CD4-positive, alpha-beta T cell treated with Interferon gamma for 1 hour (primary cell): ENCODE results near the gene GNAQ.
"Not testable (repeated sequence)": the region's sequence is repeated elsewhere in the genome, so short reads cannot be mapped to it uniquely, and the experiment has no call there.

Experiments used
- DNase-seq: peaks from one replicate; pipeline ENCODE4 v3.0.0-alpha.2; 2020

Gene GNAQ

DNA sequence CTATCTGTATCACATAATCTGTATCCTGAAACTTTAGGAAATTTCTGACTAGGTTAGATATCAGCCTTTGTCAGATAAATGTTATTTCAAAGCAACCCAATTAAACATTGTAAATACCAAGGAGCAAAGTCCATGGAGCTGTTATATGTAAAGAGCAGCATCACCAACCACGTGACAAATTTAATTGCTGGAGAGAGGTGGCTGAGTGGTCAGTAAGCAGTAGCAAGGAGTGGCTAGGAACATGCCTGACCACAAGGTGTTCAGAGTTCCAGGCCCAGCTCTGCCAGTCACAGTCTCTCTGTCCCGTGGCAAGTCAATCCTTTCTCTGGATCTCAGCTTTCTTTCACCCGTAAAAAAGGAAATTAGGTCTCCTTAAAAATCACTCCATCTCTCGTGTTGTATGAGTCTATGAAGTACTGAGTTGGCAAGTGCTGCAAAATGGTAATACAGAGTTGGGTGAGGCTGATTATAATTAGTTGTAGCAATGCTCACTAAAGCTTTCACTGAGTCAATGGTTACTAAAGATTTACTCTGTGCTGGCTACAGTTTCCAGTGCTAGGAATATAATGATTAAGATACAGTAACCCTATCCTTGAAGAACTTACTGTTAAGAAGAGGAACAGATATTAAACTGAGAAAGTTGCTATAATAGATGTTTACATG is 166.1 kb downstream of the GNAQ start:
- DNase-seq: no peak

DNA sequence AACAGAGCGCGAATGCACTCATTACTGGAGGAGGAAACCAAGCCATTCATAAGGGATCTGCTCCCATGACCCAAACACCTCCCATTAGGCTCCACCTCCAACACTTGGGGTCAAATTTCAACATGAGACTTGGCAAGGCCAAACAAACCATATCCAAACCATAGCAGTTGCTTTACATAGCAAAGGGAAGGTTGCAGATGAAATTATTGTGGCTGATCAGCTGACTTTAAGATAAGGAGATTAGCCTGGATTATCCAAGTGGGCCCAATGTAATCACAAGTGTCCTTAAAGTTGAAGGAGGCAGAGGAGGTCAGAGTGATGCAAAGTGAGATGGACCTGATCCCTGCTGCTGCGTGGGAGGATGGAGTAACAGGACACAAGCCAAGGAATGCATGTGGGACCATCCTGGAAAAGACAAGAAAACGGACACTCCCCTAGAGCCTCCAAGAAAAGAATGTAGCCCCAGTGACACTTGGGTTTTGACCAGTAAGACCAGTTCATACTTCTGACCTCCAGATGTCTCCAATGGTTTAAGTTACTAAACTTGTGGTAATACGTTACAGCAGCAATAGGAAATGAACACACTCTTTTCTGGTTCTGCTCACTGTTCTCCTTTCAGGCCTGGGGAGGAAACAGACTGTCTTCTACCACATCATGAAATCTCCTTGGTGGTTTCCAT is 167.3 kb downstream of the GNAQ start:
- no peak for DNase-seq

- DNase-seq: not testable (repeated sequence)
These were observed 168.0 kb downstream of the GNAQ start for GRCh38 chr9:77863638-77864037.

GRCh38 chr9:77860953-77861352 is 170.7 kb downstream of the GNAQ start:
- not testable (repeated sequence) for DNase-seq

DNA sequence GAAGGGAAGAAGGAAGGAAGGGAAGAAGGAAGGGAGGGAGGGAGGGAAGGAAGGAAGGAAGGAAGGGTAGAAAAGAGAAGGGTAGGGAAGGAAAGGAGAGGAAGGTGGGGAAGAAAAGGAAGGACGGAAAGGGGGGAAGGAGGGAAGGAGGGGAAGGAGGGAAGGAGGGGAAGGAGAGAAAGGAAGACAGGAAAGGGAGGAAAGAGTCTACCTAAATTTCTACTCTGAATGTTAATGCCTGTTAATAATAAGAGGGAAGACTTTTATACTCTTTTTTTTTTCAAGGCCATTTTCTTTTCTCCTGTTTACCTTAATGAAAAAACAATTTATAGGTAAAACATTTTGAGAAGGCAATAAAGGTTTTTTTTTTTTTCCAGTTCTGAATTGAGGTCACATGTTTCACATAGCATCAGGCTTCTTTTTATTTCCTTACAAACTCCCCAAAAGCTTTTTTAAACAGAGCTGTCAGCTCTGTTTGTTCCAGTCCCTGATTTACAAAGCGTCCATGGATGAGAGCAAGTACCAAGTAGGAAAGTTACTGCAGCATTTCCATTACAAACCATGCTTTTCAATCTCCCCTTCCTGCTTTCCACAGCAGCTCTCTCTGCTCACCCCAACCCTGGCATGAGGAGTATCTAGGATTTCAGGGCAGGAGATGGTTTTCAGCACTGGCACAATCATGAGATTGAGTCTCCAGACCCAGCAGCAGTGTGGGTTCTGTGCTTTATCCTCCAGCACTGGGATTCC is 173.9 kb downstream of the GNAQ start:
- DNase-seq: no peak

GRCh38 chr9:77856615-77857014 is 175.0 kb downstream of the GNAQ start:
- DNase-seq: no peak

DNA sequence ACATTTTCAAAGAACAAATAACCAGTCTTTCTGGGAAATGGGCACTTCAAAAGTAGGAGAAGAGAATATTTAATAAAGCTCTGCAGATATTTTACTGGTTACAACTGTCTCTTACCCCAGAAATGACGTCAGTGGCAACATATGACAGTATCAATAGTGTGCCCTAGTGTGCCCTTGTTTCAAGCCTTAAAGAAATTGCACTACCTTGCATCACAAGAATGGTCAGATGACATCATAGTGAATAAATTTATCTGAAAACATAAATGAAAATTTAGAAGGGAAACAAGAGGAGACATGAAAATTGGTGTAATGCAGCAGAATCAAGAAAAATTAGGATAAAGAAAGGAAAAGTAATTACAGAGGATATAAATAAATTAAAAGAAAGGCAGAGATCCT is 176.7 kb downstream of the GNAQ start:
- DNase-seq: no peak

- no peak for DNase-seq
These were observed 177.2 kb downstream of the GNAQ start for GRCh38 chr9:77854258-77854915.

GRCh38 chr9:77853716-77854115 is 177.9 kb downstream of the GNAQ start:
- DNase-seq: no peak

DNA sequence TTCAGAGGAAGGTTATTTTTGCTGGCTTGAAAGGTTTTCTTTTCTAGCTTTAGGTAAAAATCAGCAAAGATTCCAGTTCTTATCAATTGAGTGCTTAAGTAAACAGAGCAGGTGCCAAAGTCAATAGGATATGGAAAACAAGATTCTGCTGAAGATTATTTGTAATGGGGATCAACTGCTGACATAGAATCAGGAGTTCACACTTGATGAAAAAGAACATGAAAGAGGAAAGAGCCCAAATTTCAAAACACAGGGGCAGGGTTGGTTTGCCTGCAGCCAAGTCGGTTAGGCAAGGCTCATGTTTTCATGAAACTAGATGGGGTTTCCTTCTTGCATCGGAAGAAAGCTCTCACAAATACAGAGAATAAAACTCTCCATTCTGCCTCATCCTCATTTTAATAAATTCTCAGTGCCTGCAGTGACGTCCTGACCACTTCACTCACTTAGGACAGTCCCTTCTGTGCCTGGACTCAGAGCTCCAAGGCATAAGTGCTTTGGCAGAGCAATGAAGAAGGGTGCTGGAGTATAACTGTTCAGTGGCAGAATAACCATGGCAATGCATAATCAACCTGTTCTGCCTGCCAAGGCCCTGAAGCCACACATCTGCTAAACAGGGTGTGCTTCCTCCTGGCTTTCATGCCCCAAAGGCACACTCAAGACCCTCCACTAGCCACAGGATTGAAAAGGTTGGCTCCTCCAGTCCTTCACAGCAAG is 179.6 kb downstream of the GNAQ start:
- DNase-seq: no peak

DNA sequence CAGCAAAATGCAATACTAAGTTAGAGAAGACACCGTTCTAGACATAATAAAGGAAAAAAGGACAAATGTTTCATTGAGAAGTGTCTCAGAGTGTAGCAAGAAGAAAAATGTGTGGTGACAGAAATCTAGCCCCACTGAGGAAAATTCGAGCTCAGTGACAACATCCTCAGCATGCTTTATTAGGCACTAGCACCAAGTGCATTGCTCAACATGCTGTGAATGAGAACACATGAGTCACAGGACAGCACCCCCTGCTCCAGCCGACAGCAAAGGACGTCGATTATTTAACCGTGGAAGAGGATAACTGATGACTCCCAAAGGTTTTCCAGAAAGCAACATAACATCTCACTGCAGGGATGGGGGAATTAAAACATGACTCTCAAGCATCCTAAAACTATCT is 182.7 kb downstream of the GNAQ start:
- DNase-seq: no peak

DNA sequence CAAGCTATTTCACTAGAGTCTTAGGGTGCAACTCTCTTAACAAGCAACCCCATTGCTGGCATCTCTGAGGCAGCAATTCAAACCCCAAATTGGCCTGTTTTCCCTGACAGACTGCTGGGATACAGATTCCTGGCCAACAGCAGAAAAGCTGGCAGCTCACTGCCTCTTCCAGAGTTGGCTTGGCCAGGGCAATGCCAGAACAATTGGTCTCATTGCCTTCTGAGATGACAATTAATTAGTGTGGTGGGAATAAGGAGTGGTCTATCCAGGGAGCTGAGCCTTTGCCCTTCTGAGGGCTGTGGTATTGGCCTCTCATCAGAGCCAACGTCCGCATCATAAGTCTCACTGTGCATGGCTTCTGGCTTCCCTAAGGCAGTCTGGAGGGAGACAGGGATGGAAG is 183.2 kb downstream of the GNAQ start:
- DNase-seq: no peak

DNA sequence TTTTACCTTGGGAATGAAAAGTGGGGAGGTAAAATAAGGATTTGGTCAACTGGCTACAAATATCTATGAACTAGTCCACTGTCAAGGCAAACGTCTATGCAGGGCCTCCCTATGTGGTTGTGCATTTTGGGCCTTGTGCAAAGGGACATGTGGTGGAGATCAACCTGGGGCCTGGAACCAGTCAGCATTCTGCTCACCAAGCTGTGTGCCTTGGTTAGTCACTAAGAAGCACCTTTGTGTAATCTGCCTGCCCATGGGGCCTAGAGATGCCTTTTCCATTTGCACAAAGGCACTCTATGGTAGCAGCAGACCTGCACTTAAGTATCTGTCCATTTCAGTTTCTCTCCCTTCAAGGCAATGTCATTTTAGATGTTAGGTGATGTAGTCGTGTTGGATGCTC is 184.0 kb downstream of the GNAQ start:
- DNase-seq: no peak

DNA sequence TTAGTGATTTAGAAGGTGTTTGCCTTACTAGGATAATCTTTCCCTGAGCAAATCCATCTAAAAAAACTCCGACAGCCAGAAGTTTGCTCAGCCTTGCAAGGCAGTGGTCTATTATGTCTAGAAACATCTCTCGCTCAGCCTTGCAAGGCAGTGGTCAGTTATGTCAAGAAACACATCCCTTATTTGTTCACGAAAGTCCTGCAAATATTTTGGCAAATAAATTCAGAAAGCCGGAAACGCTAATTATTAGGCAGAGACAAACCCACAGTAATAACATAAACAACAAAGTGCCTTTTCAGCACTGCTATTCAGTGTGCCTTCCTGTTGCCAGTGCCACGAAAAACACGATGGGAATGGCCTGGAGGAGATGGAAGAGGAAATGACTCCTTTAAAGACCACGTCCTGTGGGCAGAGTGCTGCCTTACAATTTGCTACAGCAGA is 184.5 kb downstream of the GNAQ start:
- no peak for DNase-seq

DNA sequence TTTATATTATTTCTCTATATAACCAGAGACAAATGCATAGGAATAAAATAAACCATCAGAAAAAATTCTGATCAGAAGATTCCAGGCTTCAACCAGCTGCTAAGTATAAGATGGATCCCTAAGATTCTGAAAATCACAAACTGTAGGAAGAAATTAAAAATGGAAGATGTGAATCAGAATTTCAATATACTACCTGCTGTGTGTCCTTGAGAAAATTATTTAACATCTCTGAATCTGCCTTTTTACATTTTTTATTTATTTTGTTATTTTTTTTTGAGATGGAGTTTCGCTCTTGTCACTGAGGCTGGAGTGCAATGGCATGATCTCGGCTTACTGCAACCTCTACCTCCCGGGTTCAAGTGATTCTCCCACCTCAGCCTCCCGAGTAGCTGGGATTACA is 187.2 kb downstream of the GNAQ start:
- no peak for DNase-seq

DNA sequence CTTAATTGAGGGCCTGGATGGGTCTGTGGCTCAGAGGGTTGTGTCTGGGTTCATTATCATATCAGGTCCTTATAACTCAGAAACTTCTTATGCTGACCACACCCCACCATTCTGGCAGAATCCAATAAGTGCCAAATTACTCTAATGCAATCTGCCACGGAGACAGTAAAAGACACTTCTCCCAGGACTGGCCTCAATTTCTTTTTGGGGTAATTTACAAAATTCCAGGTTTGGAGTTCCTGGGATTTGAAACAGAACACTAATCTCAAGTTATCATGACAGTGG is 187.8 kb downstream of the GNAQ start:
- no peak for DNase-seq

DNA sequence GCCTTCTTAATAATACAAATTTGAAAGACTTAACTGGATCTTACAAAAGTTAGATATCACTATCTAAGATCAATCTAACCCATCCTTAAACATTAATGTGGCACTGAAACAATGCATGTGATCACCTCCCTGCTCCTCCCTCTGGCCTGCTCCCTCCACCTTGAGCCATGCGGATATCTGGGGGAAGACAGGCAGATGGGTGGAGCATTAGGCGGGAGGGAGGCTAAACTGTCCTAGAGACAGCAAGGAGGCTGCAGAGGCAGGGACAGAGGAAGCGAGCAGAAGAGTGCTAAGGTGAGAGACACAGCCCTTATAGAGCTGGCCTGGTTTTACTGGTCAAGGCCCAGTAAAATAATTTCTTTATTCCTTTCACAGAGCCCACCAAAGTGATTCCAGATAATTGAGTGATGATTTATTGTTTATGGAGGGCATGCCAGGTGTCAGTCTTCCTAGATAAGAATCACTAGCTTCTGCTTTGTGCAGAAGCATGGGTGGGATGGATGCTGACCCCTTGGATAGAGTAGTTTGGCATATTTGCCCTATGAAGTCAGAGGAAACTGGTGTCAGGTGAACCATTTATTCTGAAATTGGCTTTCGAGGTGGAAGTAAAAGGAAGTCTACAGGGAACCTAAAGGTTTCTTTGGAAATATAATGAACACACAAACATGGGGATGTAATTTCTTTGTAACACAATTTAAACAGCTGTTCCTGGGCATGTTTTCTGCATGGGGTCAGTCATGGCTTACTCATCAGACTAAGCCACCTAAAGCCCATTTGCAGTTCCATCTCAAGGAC is 188.3 kb downstream of the GNAQ start:
- no peak for DNase-seq

GRCh38 chr9:77841739-77842386 is 189.7 kb downstream of the GNAQ start:
- DNase-seq: no peak

- no peak for DNase-seq
These were observed 192.0 kb downstream of the GNAQ start for GRCh38 chr9:77839459-77840140.

GRCh38 chr9:77838986-77839385 is 192.6 kb downstream of the GNAQ start:
- no peak for DNase-seq

- DNase-seq: no peak
These were observed 196.6 kb downstream of the GNAQ start for GRCh38 chr9:77834898-77835488.
